ENCODE results near the gene NR6A1. TPM values are rescaled to one million over a fixed set of nuclear protein-coding genes. Genes with fewer than 3 reads are reported as not detected.
A peak's percentile ranks its signal among the peaks of the same experiment; 100 is the strongest.

NR6A1 gene
- polyA plus RNA-seq, 1 experiment = 0.10 TPM

DNA sequence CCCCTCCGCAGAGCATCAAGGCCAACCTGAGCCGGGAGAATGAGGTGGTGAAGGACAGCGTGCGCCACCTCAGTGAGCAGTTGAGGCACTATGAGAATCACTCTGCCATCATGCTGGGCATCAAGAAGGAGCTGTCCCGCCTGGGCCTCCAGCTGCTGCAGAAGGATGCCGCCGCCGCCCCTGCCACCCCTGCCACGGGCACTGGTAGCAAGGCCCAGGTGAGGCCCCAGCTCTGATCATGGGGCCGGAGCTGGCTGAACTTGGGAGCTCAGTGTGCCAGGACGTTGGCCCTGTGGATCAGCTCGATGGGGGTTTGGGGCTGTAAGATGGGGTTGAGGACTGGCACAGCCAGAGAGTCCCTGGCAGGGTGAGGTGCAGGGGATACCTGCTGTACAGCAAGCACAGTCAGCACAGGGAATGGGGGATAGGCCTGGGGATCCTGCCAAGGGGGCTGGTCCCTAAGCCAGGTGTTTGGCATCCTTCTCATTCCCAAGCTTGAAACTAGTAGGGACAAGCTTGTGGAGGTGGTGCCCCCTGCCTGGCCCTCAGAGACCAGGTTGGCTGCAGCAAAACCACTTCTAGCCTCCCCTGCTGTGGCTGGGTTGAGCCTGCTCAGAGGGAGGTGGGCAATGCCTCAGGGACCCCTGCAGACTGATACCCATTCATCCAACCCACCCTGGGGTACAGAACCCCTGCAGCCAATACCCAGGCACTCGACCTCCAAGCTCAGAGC, 28.3 kb upstream of the NR6A1 start:
- TF ChIP-seq, protein P1, sequence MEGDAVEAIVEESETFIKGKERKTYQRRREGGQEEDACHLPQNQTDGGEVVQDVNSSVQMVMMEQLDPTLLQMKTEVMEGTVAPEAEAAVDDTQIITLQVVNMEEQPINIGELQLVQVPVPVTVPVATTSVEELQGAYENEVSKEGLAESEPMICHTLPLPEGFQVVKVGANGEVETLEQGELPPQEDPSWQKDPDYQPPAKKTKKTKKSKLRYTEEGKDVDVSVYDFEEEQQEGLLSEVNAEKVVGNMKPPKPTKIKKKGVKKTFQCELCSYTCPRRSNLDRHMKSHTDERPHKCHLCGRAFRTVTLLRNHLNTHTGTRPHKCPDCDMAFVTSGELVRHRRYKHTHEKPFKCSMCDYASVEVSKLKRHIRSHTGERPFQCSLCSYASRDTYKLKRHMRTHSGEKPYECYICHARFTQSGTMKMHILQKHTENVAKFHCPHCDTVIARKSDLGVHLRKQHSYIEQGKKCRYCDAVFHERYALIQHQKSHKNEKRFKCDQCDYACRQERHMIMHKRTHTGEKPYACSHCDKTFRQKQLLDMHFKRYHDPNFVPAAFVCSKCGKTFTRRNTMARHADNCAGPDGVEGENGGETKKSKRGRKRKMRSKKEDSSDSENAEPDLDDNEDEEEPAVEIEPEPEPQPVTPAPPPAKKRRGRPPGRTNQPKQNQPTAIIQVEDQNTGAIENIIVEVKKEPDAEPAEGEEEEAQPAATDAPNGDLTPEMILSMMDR (IDR thresholded peaks at IDR 0.05; ENCODE audit: low read depth, low read length) = no peak
- Histone ChIP-seq H3K27ac (ENCODE audit: low read depth, low read length) (peak overlapping the region; percentile 21), H3K27me3 (ENCODE audit: control insufficient read depth, insufficient read depth, low read length) (no peaks in the 10 kb centered on the region), H3K9me3 (ENCODE audit: control insufficient read depth, insufficient read depth, low read length) (no peaks in the 10 kb centered on the region), H3K4me3 (ENCODE audit: low read depth, low read length) (no peak overlapping the region)
- POLR2A ChIA-PET = interaction anchor here (2.1 kb wide), 1 partner anchor 20 kb away, joined by 12 read pairs; no protein-coding TSS in a partner anchor
- DNase-seq (ENCODE audit: low read depth, low spot score) = no peak
- CTCF ChIA-PET = interaction anchor here (0.6 to 1.8 kb wide), 3 partner anchors 25 to 53 kb away, joined by 3 to 4 read pairs (median 4); no protein-coding TSS in a partner anchor

DNA sequence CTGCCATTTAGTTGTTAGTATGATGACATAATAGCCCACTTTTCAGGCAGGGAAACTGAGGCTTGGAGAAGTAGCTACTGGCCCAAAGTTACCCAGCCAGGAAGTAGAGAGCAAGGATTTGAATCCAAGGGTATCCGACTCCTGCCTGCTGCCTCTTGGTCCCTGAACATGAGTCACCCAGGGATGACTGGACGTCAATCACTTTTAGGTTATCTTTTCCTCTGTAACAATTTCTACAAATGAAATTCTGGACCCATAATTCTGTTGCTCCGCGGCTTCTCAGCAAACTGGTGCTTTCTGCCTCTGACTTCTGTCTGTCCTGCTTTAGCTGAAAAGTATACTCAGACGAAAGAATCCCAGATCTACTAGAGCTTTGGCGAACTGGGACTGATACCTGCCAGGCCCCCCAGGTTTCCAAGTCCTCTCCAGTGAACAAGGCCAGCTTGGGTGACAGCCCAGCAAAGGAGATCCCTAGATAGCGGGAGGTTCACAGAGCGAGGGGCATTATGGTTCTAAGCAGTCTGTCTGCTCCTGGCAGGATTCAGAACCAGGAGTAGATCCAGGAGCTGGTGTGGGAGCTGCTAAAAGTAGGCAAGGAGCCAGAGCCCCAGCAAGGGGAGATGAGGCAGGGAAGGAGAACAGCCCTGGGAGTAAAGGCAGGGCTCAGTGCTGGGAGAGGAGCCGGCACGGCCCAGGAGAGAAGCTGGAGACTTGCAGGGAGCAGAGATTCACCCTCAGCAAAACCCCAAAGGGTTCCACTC, 26.4 kb upstream of the NR6A1 start:
- Histone ChIP-seq H3K27me3 (ENCODE audit: control insufficient read depth, insufficient read depth, low read length) (no peaks in the 10 kb centered on the region), H3K4me3 (ENCODE audit: low read depth, low read length) (no peak overlapping the region), H3K9me3 (ENCODE audit: control insufficient read depth, insufficient read depth, low read length) (no peaks in the 10 kb centered on the region), H3K27ac (ENCODE audit: low read depth, low read length) (no peak overlapping the region)
- ChIA-PET CTCF (interaction anchor here (0.7 to 2.6 kb wide), 4 partner anchors 26 to 56 kb away, joined by 3 to 12 read pairs (median 4); partner anchors contain the start of genes NR6A1 and WDR38), POLR2A (interaction anchor here (0.6 to 1.4 kb wide), 2 partner anchors 9 to 55 kb away, joined by 3 to 4 read pairs; no protein-coding TSS in a partner anchor)
- TF ChIP-seq, protein P1 (IDR thresholded peaks at IDR 0.05; ENCODE audit: low read depth, low read length) = no peak
- no peak for DNase-seq (ENCODE audit: low read depth, low spot score)

DNA sequence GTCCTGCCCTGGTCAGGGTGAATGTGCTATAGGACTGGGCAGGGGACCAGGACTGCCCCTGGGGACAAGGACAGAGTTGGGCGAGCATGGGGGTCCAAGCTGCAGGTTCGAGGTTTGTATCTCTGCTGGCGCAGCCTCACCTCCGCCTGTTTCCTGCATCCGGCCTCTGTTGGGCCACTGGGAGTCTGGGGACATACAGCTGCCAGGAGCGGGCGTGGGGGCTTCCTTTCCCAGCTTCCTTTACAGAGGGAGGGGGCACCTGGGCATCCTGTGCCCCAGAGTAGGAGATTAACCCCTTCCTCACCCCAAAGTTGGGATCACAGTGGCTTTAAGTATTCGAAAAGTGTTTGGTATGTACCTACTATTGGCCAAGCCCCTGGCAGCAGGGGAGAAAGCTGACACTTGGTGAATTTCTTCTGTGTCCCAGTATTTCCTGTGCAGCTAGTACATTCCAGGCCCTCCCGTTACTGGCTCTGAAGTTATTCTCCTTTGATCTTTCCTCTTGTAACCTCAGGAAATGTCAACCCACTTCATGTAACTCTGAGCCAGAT, 24.8 kb upstream of the NR6A1 start:
- no peak for DNase-seq (ENCODE audit: low read depth, low spot score)
- TF ChIP-seq, protein P1 (IDR thresholded peaks at IDR 0.05; ENCODE audit: low read depth, low read length) = no peak
- POLR2A ChIA-PET = interaction anchor here (1.4 to 1.6 kb wide), 2 partner anchors 16 to 17 kb away, joined by 4 to 5 read pairs; no protein-coding TSS in a partner anchor
- Histone ChIP-seq H3K27ac (ENCODE audit: low read depth, low read length) (no peak overlapping the region), H3K9me3 (ENCODE audit: control insufficient read depth, insufficient read depth, low read length) (no peaks in the 10 kb centered on the region), H3K27me3 (ENCODE audit: control insufficient read depth, insufficient read depth, low read length) (no peaks in the 10 kb centered on the region), H3K4me3 (ENCODE audit: low read depth, low read length) (no peak overlapping the region)
- CTCF ChIA-PET = interaction anchor here (0.9 to 2.6 kb wide), 5 partner anchors 18 to 56 kb away, joined by 4 to 12 read pairs (median 4); partner anchors contain the start of gene NR6A1

DNA sequence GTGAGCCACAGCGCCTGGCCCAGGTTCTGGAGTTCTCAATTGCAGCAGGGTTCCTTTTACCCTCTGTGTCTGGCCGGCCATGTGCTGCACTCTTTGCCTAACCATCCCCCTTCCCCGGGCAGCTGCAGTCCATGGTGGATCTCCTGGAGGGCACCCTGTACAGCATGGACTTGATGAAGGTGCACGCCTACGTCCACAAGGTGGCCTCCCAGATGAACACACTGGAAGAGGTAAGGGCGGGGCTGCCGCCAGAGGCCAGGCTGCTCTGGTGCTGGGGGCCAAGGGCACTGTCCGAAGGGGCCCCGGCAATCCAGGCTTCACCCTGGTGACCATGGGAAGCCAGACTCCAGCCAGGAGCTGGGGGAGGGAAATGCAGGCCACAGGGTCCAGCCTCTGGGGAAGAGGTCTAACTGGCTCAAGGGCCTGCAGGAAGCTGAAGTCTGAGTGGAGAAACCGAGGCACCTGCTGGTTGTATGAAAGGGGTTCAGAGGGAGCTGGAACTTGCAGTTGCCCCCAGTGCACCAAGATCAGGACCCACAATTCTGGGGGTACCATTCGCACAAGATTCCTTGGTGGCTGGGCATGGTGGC, 23.9 kb upstream of the NR6A1 start:
- Histone ChIP-seq H3K27ac (ENCODE audit: low read depth, low read length) (no peak overlapping the region), H3K9me3 (ENCODE audit: control insufficient read depth, insufficient read depth, low read length) (no peaks in the 10 kb centered on the region), H3K27me3 (ENCODE audit: control insufficient read depth, insufficient read depth, low read length) (no peaks in the 10 kb centered on the region), H3K4me3 (ENCODE audit: low read depth, low read length) (no peak overlapping the region)
- ChIA-PET CTCF (interaction anchor here (2.0 to 2.6 kb wide), 2 partner anchors 24 to 58 kb away, joined by 4 to 12 read pairs; partner anchors contain the start of genes NR6A1 and WDR38), POLR2A (interaction anchor here (1.4 to 1.6 kb wide), 2 partner anchors 16 to 17 kb away, joined by 4 to 5 read pairs; no protein-coding TSS in a partner anchor)
- TF ChIP-seq, protein P1 (IDR thresholded peaks at IDR 0.05; ENCODE audit: low read depth, low read length) = no peak
- no peak for DNase-seq (ENCODE audit: low read depth, low spot score)
